AG04449 (cell line): ENCODE data around the gene GLIS2.

Experiments
- CTCF ChIA-PET: fragments of 350-600 bp; formaldehyde crosslinking; extraction: SDS; loops from one replicate; lab custom pipeline; 2021; ENCODE audit warnings: antibody characterized with exemption; lab: Yijun Ruan, JAX
- POLR2A ChIA-PET: fragments of 400-600, 350-600 bp; formaldehyde crosslinking; extraction: SDS; loops from one replicate; lab custom pipeline; 2020; ENCODE audit warnings: antibody characterized with exemption, inconsistent platforms; lab: Yijun Ruan, JAX
- DNase-seq: peaks from one replicate; pipeline ENCODE4 v3.0.0-alpha.2; 2010; ENCODE audit warnings: low read depth, low spot score
- H3K4me3 ChIP-seq: 2 replicates; pipeline ENCODE4 v1.5.1; 2011; ENCODE audit warnings: low read depth, mild to moderate bottlenecking, control low read depth, low read length
- CTCF ChIP-seq: IDR thresholded peaks from one replicate; pipeline ENCODE4 v1.5.1; 2011; ENCODE audit warnings: mild to moderate bottlenecking, moderate library complexity, low read length, control low read depth, inconsistent platforms; ENCODE audit not compliant: insufficient read depth; ENCODE audit errors: missing control alignments

Gene GLIS2

GRCh38 chr16:4307215-4308037 lies 8.4 kb upstream of the GLIS2 start:
- ChIA-PET POLR2A (interaction anchor here (0.8 to 1.3 kb wide), 4 partner anchors 9 to 788 kb away, joined by 3 to 5 read pairs (median 4); partner anchors contain the start of gene GLIS2), CTCF (interaction anchor here (0.6 to 7.3 kb wide), 10 partner anchors 9 to 520 kb away, joined by 3 to 59 read pairs (median 12); no protein-coding TSS in a partner anchor)
- peak overlapping the region; percentile 70 for H3K4me3 ChIP-seq
- no peak for TF ChIP-seq CTCF
- DNase-seq: peak; percentile 67

GRCh38 chr16:4309102-4309832 lies 6.6 kb upstream of the GLIS2 start:
- DNase-seq: no peak
- H3K4me3 ChIP-seq: no peak overlapping the region
- ChIA-PET POLR2A (no interaction called here), CTCF (interaction anchor here (0.9 to 7.3 kb wide), 19 partner anchors 8 to 106 kb away, joined by 3 to 59 read pairs (median 5); partner anchors contain the start of gene TFAP4)
- no peak for TF ChIP-seq CTCF

DNA sequence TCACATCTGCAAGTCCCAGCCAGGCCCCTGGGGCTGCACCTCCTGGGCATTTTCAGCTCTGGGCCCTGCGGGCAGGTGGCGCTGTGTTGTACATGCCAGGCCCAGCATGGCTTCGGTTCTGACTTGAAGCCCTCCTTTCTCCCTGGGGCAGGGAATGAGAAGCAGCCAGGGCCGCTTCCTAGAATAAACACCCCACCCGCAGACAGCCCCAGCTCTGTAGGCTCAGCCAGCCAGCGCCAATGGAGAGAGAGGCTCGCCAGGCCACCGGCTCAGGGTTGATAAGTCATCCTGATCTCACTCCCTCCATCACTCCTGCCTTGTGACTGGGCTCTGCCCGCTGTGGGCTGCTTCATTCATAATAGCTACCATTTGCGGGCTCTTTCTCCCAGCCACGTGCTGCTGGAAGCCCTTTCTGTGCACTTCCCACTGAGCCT lies 6.0 kb upstream of the GLIS2 start:
- POLR2A ChIA-PET: interaction anchor here (0.7 kb wide), 1 partner anchor 96 kb away, joined by 3 read pairs; no protein-coding TSS in a partner anchor
- no peak for DNase-seq
- CTCF ChIA-PET: interaction anchor here (0.9 to 7.3 kb wide), 17 partner anchors 9 to 105 kb away, joined by 3 to 59 read pairs (median 7); partner anchors contain the start of gene TFAP4
- no peak overlapping the region for H3K4me3 ChIP-seq
- peak; percentile 81 for TF ChIP-seq CTCF

DNA sequence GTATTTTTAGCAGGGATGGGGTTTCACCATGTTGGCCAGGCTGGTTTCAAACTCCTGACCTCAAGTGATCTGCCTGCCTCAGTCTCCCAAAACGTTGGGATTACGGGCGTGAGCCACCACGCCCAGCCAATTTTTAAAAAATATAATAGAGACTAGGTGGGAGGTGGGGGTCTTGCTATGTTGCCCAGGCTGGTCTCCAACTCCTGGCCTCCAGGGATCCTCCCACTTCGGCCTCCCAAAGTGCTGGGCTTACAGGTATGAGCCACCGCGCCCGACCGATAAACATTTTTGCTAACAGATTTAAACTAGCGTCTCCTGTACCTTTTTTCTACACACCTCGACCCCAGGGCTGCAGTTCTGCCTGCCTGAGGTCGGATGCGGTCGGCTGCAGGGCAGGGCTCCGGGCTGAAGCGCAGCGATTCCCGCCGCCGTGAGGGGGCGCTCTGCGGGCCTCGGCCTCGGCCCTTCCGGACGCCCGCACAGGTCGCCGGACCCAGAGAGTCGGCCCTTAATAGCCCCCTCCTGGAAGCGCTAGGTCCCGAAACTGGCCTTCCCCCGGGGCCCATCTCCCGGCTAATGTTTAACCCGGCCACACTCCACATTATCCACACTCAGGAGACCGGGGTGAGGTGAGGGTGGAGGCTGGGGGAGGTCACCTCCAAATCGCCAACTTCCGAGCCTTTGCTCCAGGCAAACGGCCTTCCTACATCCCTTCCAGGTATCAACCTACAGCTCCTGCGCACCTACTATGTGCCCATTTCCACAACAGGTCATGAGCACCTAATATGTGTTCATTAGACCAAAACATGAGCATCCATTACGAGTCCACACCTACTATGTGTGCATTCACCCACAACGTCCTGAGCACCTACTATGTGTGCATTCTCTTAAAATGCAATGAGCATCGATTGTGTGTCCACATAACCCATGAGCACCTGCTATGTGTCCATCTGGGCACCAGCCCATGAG lies 2.0 kb upstream of the GLIS2 start:
- no peak for DNase-seq
- ChIA-PET CTCF (interaction anchor here (1.0 to 1.9 kb wide), 3 partner anchors 13 to 87 kb away, joined by 3 to 4 read pairs (median 3); no protein-coding TSS in a partner anchor), POLR2A (interaction anchor here (0.8 kb wide), 1 partner anchor 261 kb away, joined by 3 read pairs; no protein-coding TSS in a partner anchor)
- peak; percentile 66 for TF ChIP-seq CTCF
- H3K4me3 ChIP-seq: no peak overlapping the region; the same call in 1 of the 2 replicates

DNA sequence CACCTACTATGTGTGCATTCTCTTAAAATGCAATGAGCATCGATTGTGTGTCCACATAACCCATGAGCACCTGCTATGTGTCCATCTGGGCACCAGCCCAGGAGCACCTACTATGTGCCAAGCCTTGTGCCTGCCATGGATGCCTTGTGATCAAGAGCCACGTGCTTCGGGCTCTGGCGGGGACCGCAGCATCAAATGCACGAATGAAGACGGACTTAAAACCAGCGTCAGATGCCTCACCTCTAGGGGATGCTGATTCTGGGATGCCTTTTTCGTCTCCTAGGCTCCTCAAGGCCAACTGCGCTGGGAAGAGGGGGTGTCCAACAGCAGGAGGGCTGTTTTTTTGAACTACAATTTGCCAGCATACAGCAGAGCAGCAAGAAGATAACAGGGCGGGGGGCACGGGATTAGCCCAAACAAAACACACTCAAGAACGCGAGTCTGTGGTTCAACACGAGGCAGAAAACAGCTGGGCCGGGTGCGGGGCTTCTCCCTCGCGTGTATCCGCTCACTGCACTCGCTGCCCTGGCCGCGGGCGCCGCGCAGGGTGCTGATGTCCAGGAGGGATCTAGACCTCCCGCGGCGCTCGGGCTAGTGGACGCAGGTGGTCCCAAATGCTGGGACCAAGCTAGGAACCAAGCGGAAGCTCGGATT lies 1.2 kb upstream of the GLIS2 start:
- H3K4me3 ChIP-seq: peak overlapping the region; percentile 82
- POLR2A ChIA-PET: interaction anchor here (0.7 to 0.8 kb wide), 2 partner anchors 43 to 262 kb away, joined by 3 read pairs; no protein-coding TSS in a partner anchor
- CTCF ChIA-PET: interaction anchor here (0.8 to 1.4 kb wide), 4 partner anchors 17 to 89 kb away, joined by 3 to 6 read pairs (median 4); no protein-coding TSS in a partner anchor
- no peak for DNase-seq
- peak; percentile 39 for TF ChIP-seq CTCF
